Left lung (tissue), 10 donors: ENCODE measurements around the gene ARHGAP18. TPM values are rescaled to one million over a fixed set of nuclear protein-coding genes. Genes with fewer than 3 reads are reported as not detected.

ENCODE experiments used
- ATAC-seq: fragments of 200-7000 bp; cut with Tn5 transposase; one replicate; pipeline ENCODE4 v1.9.1; 2020; ENCODE audit warnings: moderate library complexity
- DNase-seq, 4 donors: peaks; one replicate each; pipeline ENCODE4 v3.0.0-alpha.2; 2013 to 2020
- H3K27ac ChIP-seq, 2 donors: fragments of 200-600 bp; sonication (generic) in 1 of 2; one replicate each; pipeline versions ENCODE4 v1.5.0 to v1.8.0; 2020 to 2021
- H3K27me3 ChIP-seq, 2 donors: fragments of 200-600 bp; sonication (generic) in 1 of 2; one replicate each; pipeline versions ENCODE4 v1.5.0 to v1.8.0; 2020 to 2021
- H3K36me3 ChIP-seq, 2 donors: fragments of 200-600 bp; sonication (generic) in 1 of 2; one replicate each; pipeline versions ENCODE4 v1.5.0 to v1.8.0; 2020 to 2021
- H3K4me1 ChIP-seq, 2 donors: fragments of 200-600 bp; one replicate each; pipeline ENCODE4 v1.8.0; 2021
- H3K4me3 ChIP-seq, 2 donors: fragments of 200-600 bp; sonication (generic) in 1 of 2; one replicate each; pipeline versions ENCODE4 v1.5.0 to v1.8.0; 2020 to 2021; ENCODE audit warnings: mild to moderate bottlenecking in 1 of 2
- H3K9me3 ChIP-seq, 2 donors: fragments of 200-600 bp; sonication (generic) in 1 of 2; one replicate each; pipeline versions ENCODE4 v1.5.0 to v1.8.0; 2020 to 2021
- CTCF ChIP-seq, 2 donors: fragments of 200-600 bp; sonication (generic) in 1 of 2; IDR thresholded peaks; one replicate each; pipeline versions ENCODE4 v1.5.0 to v1.8.0; 2021; ENCODE audit warnings: antibody characterized with exemption in 2 of 2
- intact Hi-C, 2 donors: fragments of 100-400 bp; cut with DNase I; formaldehyde crosslinking; loops; one replicate each; pipeline versions ENCODE4 v1.11.2 to v1.14.2; 2022
- polyA plus RNA-seq, 6 donors: library from polyadenylated mRNA; unstranded; fragments of 120-200 nt; gene quantifications; one replicate each; pipeline ENCODE4 v1.2.1, GENCODE V29; 2013; ENCODE audit not compliant: insufficient read length in 6 of 6
- total RNA-seq, 2 donors: library from RNA; stranded (reverse); fragmentation: NEBNext Ultra II Directional; extraction: Animal tissue kit (Norgen Biotek cat#: 25700); gene quantifications; one replicate each; pipeline ENCODE4 v1.2.1, GENCODE V29; 2021
- donor health status: DM: no; HTN: yes; CAD: no.
- donor health status: DM: no; HTN: no; CAD: no.

ARHGAP18 gene
- total and polyA plus RNA-seq, 8 donors = 46.0 to 76.4 (median 67.9) TPM

- no peak for TF ChIP-seq CTCF (IDR thresholded peaks at IDR 0.05)
- peaks cover 0 to 28% of the 10 kb centered on the region in 2 donors for H3K36me3 ChIP-seq
- H3K9me3 ChIP-seq = no peaks in the 10 kb centered on the region
- H3K27ac ChIP-seq = no peak overlapping the region
- DNase-seq (no peak), ATAC-seq (no peak)
- intact Hi-C loops = no loop called here
- no peaks in the 10 kb centered on the region for H3K4me1 ChIP-seq
- no peaks in the 10 kb centered on the region for H3K27me3 ChIP-seq
- H3K4me3 ChIP-seq = no peak overlapping the region
Measured at GRCh38 chr6:129592516-129593232, 117.3 kb downstream of the ARHGAP18 start.

GRCh38 chr6:129590408-129591022 lies 119.5 kb downstream of the ARHGAP18 start:
- H3K4me1 ChIP-seq = no peaks in the 10 kb centered on the region
- no peaks in the 10 kb centered on the region for H3K27me3 ChIP-seq
- H3K4me3 ChIP-seq = no peak overlapping the region
- TF ChIP-seq CTCF (IDR thresholded peaks at IDR 0.05) = no peak
- intact Hi-C loops = no loop called here
- no peak for ATAC-seq
- peaks cover 0 to 32% of the 10 kb centered on the region in 2 donors for H3K36me3 ChIP-seq
- DNase-seq = no peak
- H3K9me3 ChIP-seq = no peaks in the 10 kb centered on the region
- no peak overlapping the region for H3K27ac ChIP-seq

GRCh38 chr6:129586815-129587214 lies 123.2 kb downstream of the ARHGAP18 start:
- Histone ChIP-seq H3K4me3 (no peak overlapping the region), H3K27ac (no peak overlapping the region), H3K4me1 (no peaks in the 10 kb centered on the region), H3K9me3 (no peaks in the 10 kb centered on the region), H3K36me3 (peaks cover 0 to 45% of the 10 kb centered on the region in 2 donors), H3K27me3 (no peaks in the 10 kb centered on the region)
- ATAC-seq (no peak), DNase-seq (no peak)
- TF ChIP-seq CTCF (IDR thresholded peaks at IDR 0.05) = no peak
- intact Hi-C loops = no loop called here

- H3K27ac ChIP-seq = no peak overlapping the region
- H3K27me3 ChIP-seq = no peaks in the 10 kb centered on the region
- ATAC-seq (no peak), DNase-seq (peak in 2 of 4 donors; percentile 25 to 47)
- TF ChIP-seq CTCF (IDR thresholded peaks at IDR 0.05) = no peak
- intact Hi-C loops = no loop called here
- H3K4me3 ChIP-seq = no peak overlapping the region
- peaks cover 0 to 39% of the 10 kb centered on the region in 2 donors for H3K36me3 ChIP-seq
- no peaks in the 10 kb centered on the region for H3K4me1 ChIP-seq
- no peaks in the 10 kb centered on the region for H3K9me3 ChIP-seq
Measured at GRCh38 chr6:129583866-129584265, 126.1 kb downstream of the ARHGAP18 start.

- H3K9me3 ChIP-seq = no peaks in the 10 kb centered on the region
- no peak for TF ChIP-seq CTCF (IDR thresholded peaks at IDR 0.05)
- DNase-seq = no peak
- H3K4me3 ChIP-seq = no peak overlapping the region
- no peak overlapping the region for H3K27ac ChIP-seq
- no peak for ATAC-seq
- intact Hi-C loops = no loop called here
- H3K36me3 ChIP-seq = peaks cover 0 to 36% of the 10 kb centered on the region in 2 donors
- H3K4me1 ChIP-seq = no peaks in the 10 kb centered on the region
- H3K27me3 ChIP-seq = no peaks in the 10 kb centered on the region
Measured at GRCh38 chr6:129578315-129578714, 131.7 kb downstream of the ARHGAP18 start.
